Hepatocyte (in vitro differentiated cells): ENCODE results near the gene PINLYP. TPM values are rescaled to one million over a fixed set of nuclear protein-coding genes. Genes with fewer than 3 reads are reported as not detected.

Source experiments
- DNase-seq: peaks from one replicate; pipeline ENCODE4 v3.0.0-alpha.2; 2016; ENCODE audit warnings: low spot score
- H2AFZ ChIP-seq: fragments of 200-600 bp; sonication (generic); 2 replicates; pipeline ENCODE4 v1.6.0; 2016; ENCODE audit warnings: antibody characterized with exemption, mild to moderate bottlenecking
- H3K27ac ChIP-seq: fragments of 200-600 bp; sonication (generic); 2 replicates; pipeline ENCODE4 v1.5.1; 2016; ENCODE audit warnings: mild to moderate bottlenecking
- H3K27me3 ChIP-seq: fragments of 200-600 bp; sonication (generic); 2 replicates; pipeline ENCODE4 v1.6.1; 2016
- H3K36me3 ChIP-seq: fragments of 200-600 bp; sonication (generic); replicated peaks from 2 replicates; pipeline ENCODE4 v1.5.1; 2016; ENCODE audit warnings: low read depth; ENCODE audit not compliant: insufficient read depth
- H3K4me1 ChIP-seq: fragments of 200-600 bp; sonication (generic); 2 replicates; pipeline ENCODE4 v1.5.1; 2016; ENCODE audit warnings: mild to moderate bottlenecking, moderate library complexity; ENCODE audit not compliant: insufficient read depth
- H3K4me2 ChIP-seq: fragments of 200-600 bp; sonication (generic); 2 replicates; pipeline ENCODE4 v1.6.0; 2016
- H3K4me3 ChIP-seq: fragments of 200-600 bp; sonication (generic); 2 replicates; pipeline ENCODE4 v1.5.1; 2016; ENCODE audit warnings: mild to moderate bottlenecking
- H3K79me2 ChIP-seq: fragments of 200-600 bp; sonication (generic); 2 replicates; pipeline ENCODE4 v1.6.0; 2017; ENCODE audit warnings: mild to moderate bottlenecking
- H3K9me2 ChIP-seq: fragments of 200-600 bp; sonication (generic); replicated peaks from 2 replicates; pipeline ENCODE4 v1.6.0; 2017; ENCODE audit warnings: mild to moderate bottlenecking; ENCODE audit not compliant: insufficient read depth
- H3K9me3 ChIP-seq: fragments of 200-600 bp; sonication (generic); 2 replicates; pipeline ENCODE4 v1.5.1; 2016; ENCODE audit warnings: low read depth, mild to moderate bottlenecking
- H4K20me1 ChIP-seq: fragments of 200-600 bp; sonication (generic); 2 replicates; pipeline ENCODE4 v1.6.0; 2016; ENCODE audit warnings: mild to moderate bottlenecking; ENCODE audit not compliant: insufficient read depth, poor library complexity, severe bottlenecking
- CTCF ChIP-seq: fragments of 200-600 bp; sonication (generic); IDR thresholded peaks from 2 replicates; pipeline ENCODE4 v1.5.1; 2016; ENCODE audit warnings: antibody characterized with exemption, mild to moderate bottlenecking; ENCODE audit not compliant: poor library complexity
- EZH2 ChIP-seq: fragments of 200-600 bp; sonication (generic); IDR thresholded peaks from 2 replicates; pipeline ENCODE4 v1.6.1; 2016; ENCODE audit warnings: antibody characterized with exemption, mild to moderate bottlenecking, borderline replicate concordance
- EZH2phosphoT487 ChIP-seq: fragments of 200-600 bp; sonication (generic); IDR thresholded peaks from one replicate; pipeline ENCODE4 v1.6.1; 2018; ENCODE audit warnings: antibody characterized with exemption, mild to moderate bottlenecking, low read depth, moderate library complexity; ENCODE audit not compliant: unreplicated experiment, severe bottlenecking
- WGBS: methylation state at CpG from one replicate; pipeline ENCODE4 v1.1.6; 2016; ENCODE audit warnings: low lambda C conversion rate; ENCODE audit errors: missing lambda C conversion rate; 5-methylcytosine and 5-hydroxymethylcytosine counted together
- polyA plus RNA-seq: library from polyadenylated mRNA; unstranded; fragments of >200 nt; fragmentation: Nextera tagmentation; extraction: Ambion mirVana; gene quantifications from 2 replicates; pipeline ENCODE4 v1.2.1, GENCODE V29; 2016
- total RNA-seq: library from RNA; depleted of rRNA; stranded (reverse); fragments of >200 nt; gene quantifications from 2 replicates; pipeline ENCODE4 v1.2.3, GENCODE V29; 2014

PINLYP gene
- total and polyA plus RNA-seq, 2 experiments from 2014 or later: 4.6 to 11.4 TPM

DNA sequence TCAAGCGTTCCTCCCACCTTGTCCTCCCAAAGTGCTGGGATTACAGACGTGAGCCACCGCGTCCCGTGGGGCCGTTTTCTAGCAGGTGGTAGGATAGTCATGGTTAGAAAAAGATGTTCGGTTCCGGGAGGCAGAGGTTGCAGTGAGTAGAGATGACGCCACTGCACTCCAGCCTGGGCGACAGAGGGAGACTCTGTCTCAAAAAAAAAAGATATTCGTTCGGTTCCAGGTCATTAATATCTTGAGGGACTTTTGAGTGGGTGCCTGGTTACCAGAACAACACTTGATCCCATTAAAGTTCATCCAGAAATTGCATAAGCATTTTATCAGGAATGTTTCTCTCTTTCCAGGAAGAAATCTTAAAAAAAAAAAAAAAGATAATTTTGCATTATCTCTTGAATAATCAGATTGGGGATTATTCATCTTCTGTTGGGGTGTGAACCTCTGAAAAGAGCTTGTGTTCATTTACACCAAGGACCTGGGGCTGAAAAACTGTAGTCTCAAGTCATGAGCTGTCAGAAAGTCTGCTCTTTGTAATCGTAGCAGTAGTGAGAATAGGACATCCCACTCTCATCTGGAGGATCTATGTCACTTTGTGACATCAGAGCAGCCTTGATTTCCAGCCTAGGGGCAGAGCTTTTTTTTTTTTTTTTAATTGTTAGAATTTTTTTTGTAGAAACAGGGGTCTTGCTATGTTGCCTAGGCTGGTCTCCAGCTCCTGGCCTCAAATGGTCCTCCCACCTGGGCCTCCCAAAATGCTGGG is 47.6 kb upstream of the PINLYP start:
- Histone ChIP-seq H3K79me2 (peaks cover 28% of the 10 kb centered on the region), H3K4me3 (no peak overlapping the region), H2AFZ (peak overlapping the region; percentile 94), H3K4me1 (peaks cover 22% of the 10 kb centered on the region), H3K27me3 (no peaks in the 10 kb centered on the region), H3K4me2 (peak overlapping the region; percentile 82), H3K9me2 (no peaks in the 10 kb centered on the region), H3K36me3 (no peaks in the 10 kb centered on the region), H3K27ac (peak overlapping the region; percentile 69), H4K20me1 (no peaks in the 10 kb centered on the region), H3K9me3 (no peaks in the 10 kb centered on the region)
- no peak for TF ChIP-seq CTCF
- no peak for TF ChIP-seq EZH2phosphoT487
- TF ChIP-seq EZH2: no peak
- DNase-seq: no peak
- WGBS: 63% methylated on average over 13 of the region's 13 CpGs

DNA sequence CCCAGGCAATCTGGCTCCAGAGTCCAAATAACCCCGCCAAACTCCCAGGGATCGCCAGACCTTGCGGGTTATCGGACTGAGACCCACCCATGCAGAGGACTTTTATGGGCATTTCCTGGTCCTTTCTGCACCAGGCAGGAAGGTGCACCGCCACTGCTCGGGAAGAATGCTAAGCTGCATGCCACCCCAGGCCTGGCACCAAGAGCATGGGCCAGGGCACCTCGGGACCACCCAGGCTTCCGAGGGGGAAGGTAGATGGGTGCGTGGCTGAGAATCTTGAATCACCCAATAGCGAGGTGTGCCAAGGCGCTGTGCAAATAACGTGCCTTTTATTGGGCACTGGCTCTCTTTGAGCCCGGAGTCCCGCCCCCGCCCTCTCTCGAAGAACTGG is 43.0 kb upstream of the PINLYP start:
- peak overlapping the region; percentile 75 for H2AFZ ChIP-seq
- no peak for DNase-seq
- TF ChIP-seq EZH2phosphoT487 (no peak), CTCF (no peak), EZH2 (no peak)
- peaks cover 11% of the 10 kb centered on the region for H3K4me1 ChIP-seq
- no peaks in the 10 kb centered on the region for H3K27me3 ChIP-seq
- no peaks in the 10 kb centered on the region for H3K36me3 ChIP-seq
- no peaks in the 10 kb centered on the region for H3K79me2 ChIP-seq
- peak overlapping the region; percentile 84 for H3K27ac ChIP-seq
- H4K20me1 ChIP-seq: no peaks in the 10 kb centered on the region
- H3K4me2 ChIP-seq: peak overlapping the region; percentile 85
- WGBS: 8% methylated on average over 16 of the region's 16 CpGs
- H3K9me3 ChIP-seq: no peaks in the 10 kb centered on the region
- peak overlapping the region; percentile 25 for H3K4me3 ChIP-seq
- H3K9me2 ChIP-seq: no peaks in the 10 kb centered on the region

DNA sequence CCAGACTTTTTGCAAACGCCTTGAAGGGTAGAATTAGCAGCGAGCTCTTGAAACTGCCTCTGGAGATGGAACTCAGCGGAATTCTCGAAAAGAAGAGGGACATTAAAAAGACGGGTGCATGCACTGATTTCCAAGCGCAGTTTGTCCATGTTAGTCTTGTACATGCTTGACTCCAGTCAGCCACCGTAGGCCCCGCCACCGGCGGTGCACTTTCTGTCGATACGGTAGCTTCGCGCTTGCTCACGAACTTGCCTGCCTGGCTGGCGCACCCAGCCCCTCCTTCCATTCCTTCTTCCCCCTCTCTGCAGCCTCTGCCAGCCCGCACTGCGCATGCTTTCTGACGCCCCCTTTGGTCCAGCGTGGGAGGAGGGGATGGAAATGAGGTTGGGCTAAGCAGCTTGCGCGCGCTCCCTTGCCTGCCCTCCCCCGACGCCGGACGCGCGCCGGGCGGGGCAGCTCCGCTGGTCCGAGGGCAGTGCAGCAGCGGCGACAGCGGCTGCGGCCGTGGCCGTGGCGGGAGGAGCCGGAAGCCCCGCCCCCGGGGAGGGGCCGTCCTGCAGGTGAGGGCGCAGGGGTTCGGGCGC is 42.5 kb upstream of the PINLYP start, which contains the start of gene ZNF575:
Gene ZNF575 (plus strand): TSS at position 227 of the 584 bp plus-strand sequence. CDS start 1,235 bp downstream, outside the sequence.
- H4K20me1 ChIP-seq: no peaks in the 10 kb centered on the region
- TF ChIP-seq CTCF (no peak), EZH2phosphoT487 (no peak), EZH2 (no peak)
- peak within 1 kb of the TSS; percentile 75 for H2AFZ ChIP-seq
- H3K79me2 ChIP-seq: no peaks in the 10 kb centered on the region
- peak; percentile 95 for DNase-seq
- WGBS: under 1% methylated on average over 47 of the region's 47 CpGs
- peaks cover 7% of the 10 kb centered on the region for H3K4me1 ChIP-seq
- H3K9me2 ChIP-seq: no peaks in the 10 kb centered on the region
- H3K4me3 ChIP-seq: peak within 1 kb of the TSS; percentile 25
- H3K27me3 ChIP-seq: no peaks in the 10 kb centered on the region
- H3K36me3 ChIP-seq: no peaks in the 10 kb centered on the region
- peak within 1 kb of the TSS; percentile 85 for H3K4me2 ChIP-seq
- peak within 1 kb of the TSS; percentile 84 for H3K27ac ChIP-seq
- no peaks in the 10 kb centered on the region for H3K9me3 ChIP-seq
